Caco-2 (cell line): ENCODE data around the gene TMEM150C. TPM values are rescaled to one million over a fixed set of nuclear protein-coding genes. Genes with fewer than 3 reads are reported as not detected.
A peak's percentile ranks its signal among the peaks of the same experiment; 100 is the strongest.
"Not testable (repeated sequence)": the region's sequence is repeated elsewhere in the genome, so short reads cannot be mapped to it uniquely, and the experiment has no call there.

Experiments
- BruUV-seq: library from RNA; stranded (reverse); fragments of 400-500 nt; replicated peaks from 2 replicates; lab custom pipeline; 2021; lab: Mats Ljungman, UMichigan
- CTCF ChIA-PET: fragments of 300-600 bp; sonication (Branson Sonifier 250); formaldehyde crosslinking; loops from one replicate; lab custom pipeline; 2022; ENCODE audit warnings: antibody characterized with exemption; lab: Charles Lee
- POLR2A ChIA-PET: fragments of 300-600 bp; sonication (Branson Sonifier 250); formaldehyde crosslinking; loops from one replicate; lab custom pipeline; 2022; ENCODE audit warnings: antibody characterized with exemption; lab: Charles Lee
- DNase-seq, 2 experiments: peaks; one replicate each; pipeline versions ENCODE4 v3.0.0 to v3.0.0-alpha.2; 2020 to 2022
- H3K27me3 ChIP-seq: replicated peaks from 2 replicates; pipeline ENCODE4 v1.6.0; 2011; ENCODE audit warnings: low read length; ENCODE audit not compliant: control insufficient read depth, insufficient read depth
- H3K36me3 ChIP-seq: 2 replicates; pipeline ENCODE4 v1.5.1; 2011; ENCODE audit warnings: low read length; ENCODE audit not compliant: control insufficient read depth, insufficient read depth
- H3K4me1 ChIP-seq: fragments of 250-450 bp; sonication (Bioruptor Pico); 2 replicates; pipeline ENCODE4 v1.5.1; 2020; ENCODE audit warnings: mild to moderate bottlenecking
- H3K4me3 ChIP-seq: 2 replicates; pipeline ENCODE4 v1.5.1; 2011; ENCODE audit warnings: low read depth, mild to moderate bottlenecking, control low read depth, low read length
- H3K9me3 ChIP-seq: fragments of 250-450 bp; sonication (Bioruptor Pico); 2 replicates; pipeline ENCODE4 v1.5.1; 2020; ENCODE audit warnings: mild to moderate bottlenecking, moderate library complexity
- H3K27ac Mint-ChIP-seq: one replicate; pipeline ENCODE4 v1.8.0; 2022; ENCODE audit warnings: mixed read lengths; ENCODE audit not compliant: unreplicated experiment
- H3K27me3 Mint-ChIP-seq: one replicate; pipeline ENCODE4 v1.8.0; 2022; ENCODE audit warnings: mixed read lengths; ENCODE audit not compliant: insufficient read depth, unreplicated experiment
- H3K36me3 Mint-ChIP-seq: one replicate; pipeline ENCODE4 v1.8.0; 2022; ENCODE audit warnings: mild to moderate bottlenecking, mixed read lengths; ENCODE audit not compliant: insufficient read depth, unreplicated experiment
- H3K4me1 Mint-ChIP-seq: one replicate; pipeline ENCODE4 v1.8.0; 2022; ENCODE audit warnings: low read depth, mixed read lengths; ENCODE audit not compliant: unreplicated experiment
- H3K4me3 Mint-ChIP-seq: one replicate; pipeline ENCODE4 v1.8.0; 2022; ENCODE audit warnings: mild to moderate bottlenecking, moderate library complexity, mixed read lengths; ENCODE audit not compliant: unreplicated experiment
- H3K9me3 Mint-ChIP-seq: one replicate; pipeline ENCODE4 v1.8.0; 2022; ENCODE audit warnings: mixed read lengths; ENCODE audit not compliant: unreplicated experiment
- CTCF ChIP-seq, 2 experiments: fragments of 200-600 bp in 1 of 2; IDR thresholded peaks; 1 replicate in 1 of 2; 2 replicates in 1 of 2; pipeline versions ENCODE4 v1.5.1 to v1.8.0; 2011 to 2022; ENCODE audit warnings: antibody characterized with exemption in 1 of 2, control low read depth in 1 of 2, inconsistent platforms in 1 of 2, low read depth in 1 of 2, low read length in 1 of 2, mild to moderate bottlenecking in 1 of 2, moderate library complexity in 1 of 2; ENCODE audit not compliant: insufficient read depth in 1 of 2, severe bottlenecking in 1 of 2, unreplicated experiment in 1 of 2
- intact Hi-C: fragments of 100-400 bp; cut with micrococcal nuclease; formaldehyde crosslinking; loops from one replicate; pipeline ENCODE4 v1.10.0; 2022; ENCODE audit not compliant: unreplicated experiment
- total RNA-seq: library from RNA; stranded (reverse); gene quantifications from 2 replicates; pipeline ENCODE4 v1.2.3, GENCODE V29; 2022

TMEM150C gene
- total RNA-seq, 1 experiment from 2014 or later, result 5.7 TPM

GRCh38 chr4:82560853-82561785, 669 bp downstream of the TMEM150C start:
- Mint-ChIP-seq H3K27ac (peak overlapping the region; percentile 48), H3K4me1 (peaks cover 12% of the 10 kb centered on the region), H3K9me3 (no peaks in the 10 kb centered on the region), H3K4me3 (peak overlapping the region; percentile 81), H3K36me3 (peaks cover 12% of the 10 kb centered on the region), H3K27me3 (no peaks in the 10 kb centered on the region)
- intact Hi-C loops, result loop anchor here (5.0 kb wide), 1 partner anchor 34 kb away; no protein-coding TSS in a partner anchor
- POLR2A ChIA-PET, result no interaction called here
- CTCF ChIA-PET, result no interaction called here
- Histone ChIP-seq H3K4me1 (no peaks in the 10 kb centered on the region), H3K36me3 (no peaks in the 10 kb centered on the region), H3K27me3 (no peaks in the 10 kb centered on the region), H3K9me3 (no peaks in the 10 kb centered on the region), H3K4me3 (peak overlapping the region; percentile 56)
- DNase-seq, result peak in 1 of 2 experiments; percentile 24
- TF ChIP-seq CTCF (IDR thresholded peaks at IDR 0.05; ENCODE audit: insufficient read depth in 1 of 2, low read depth in 1 of 2, low read length in 1 of 2, severe bottlenecking in 1 of 2, unreplicated experiment in 1 of 2), result no peak
- BruUV-seq, result TSS peak; percentile 58

DNA sequence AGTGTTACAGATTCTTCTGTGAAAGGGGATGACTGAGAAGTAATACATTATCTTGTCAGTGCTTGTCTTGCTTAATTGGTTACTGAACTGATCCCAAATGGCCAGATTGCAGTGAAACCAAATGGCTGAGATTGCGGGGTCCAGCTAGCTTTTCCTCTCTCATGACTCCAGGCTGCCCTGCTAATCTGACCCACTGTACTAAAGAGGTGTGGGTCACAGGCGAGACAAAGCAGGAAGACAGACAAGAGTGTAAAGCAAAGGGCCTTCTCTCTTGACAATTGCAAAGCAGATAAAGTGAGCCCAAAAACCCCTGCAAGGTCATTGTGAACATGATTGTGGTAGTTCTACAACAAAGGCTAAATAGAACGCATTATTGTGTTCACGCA, 2.1 kb downstream of the TMEM150C start:
- Mint-ChIP-seq H3K27ac (no peak overlapping the region), H3K4me3 (no peak overlapping the region), H3K4me1 (peaks cover 12% of the 10 kb centered on the region), H3K27me3 (no peaks in the 10 kb centered on the region), H3K36me3 (peaks cover 12% of the 10 kb centered on the region), H3K9me3 (no peaks in the 10 kb centered on the region)
- intact Hi-C loops, result loop anchor here (5.0 kb wide), 1 partner anchor 32 kb away; no protein-coding TSS in a partner anchor
- TF ChIP-seq CTCF (IDR thresholded peaks at IDR 0.05; ENCODE audit: insufficient read depth in 1 of 2, low read depth in 1 of 2, low read length in 1 of 2, severe bottlenecking in 1 of 2, unreplicated experiment in 1 of 2), result no peak
- no peaks in the 10 kb centered on the region for H3K27me3 ChIP-seq
- no peak overlapping the region for H3K4me3 ChIP-seq
- H3K9me3 ChIP-seq, result no peaks in the 10 kb centered on the region
- no peaks in the 10 kb centered on the region for H3K4me1 ChIP-seq
- ChIA-PET CTCF (no interaction called here), POLR2A (no interaction called here)
- BruUV-seq, result no TSS peak
- no peaks in the 10 kb centered on the region for H3K36me3 ChIP-seq
- DNase-seq, result no peak

DNA sequence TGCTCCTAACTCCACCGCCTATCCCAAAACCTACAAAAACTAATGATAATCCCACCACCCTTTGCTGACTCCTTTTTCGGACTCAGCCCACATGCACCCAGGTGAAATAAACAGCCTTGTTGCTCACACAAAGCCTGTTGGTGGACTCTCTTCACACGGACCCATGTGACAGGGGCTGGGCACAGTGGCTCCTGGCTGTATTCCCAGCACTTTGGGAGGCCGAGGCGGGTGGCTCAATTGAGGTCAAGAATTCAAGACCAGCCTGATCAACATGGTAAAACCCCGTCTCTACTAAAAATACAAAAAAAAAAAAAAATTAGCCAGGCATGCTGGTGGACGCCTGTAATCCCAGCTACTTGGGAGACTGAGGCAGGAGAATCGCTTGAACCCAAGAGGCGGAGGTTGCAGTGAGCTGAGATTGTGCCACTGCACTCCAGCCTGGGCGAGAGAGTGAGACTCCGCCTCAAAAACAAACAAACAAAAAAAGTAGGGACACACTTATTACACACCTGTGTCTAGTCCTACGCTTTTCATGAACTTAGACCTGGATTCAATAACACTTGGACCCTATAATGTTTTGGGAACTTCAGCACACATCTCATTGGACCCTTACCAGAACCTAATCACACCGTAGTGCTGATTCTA, 2.6 kb downstream of the TMEM150C start:
- intact Hi-C loops, H3K4me1 ChIP-seq, DNase-seq, H3K4me3 ChIP-seq, H3K4me3 Mint-ChIP-seq, H3K27ac Mint-ChIP-seq, CTCF ChIA-PET, H3K27me3 Mint-ChIP-seq, H3K9me3 Mint-ChIP-seq, POLR2A ChIA-PET, H3K36me3 ChIP-seq, BruUV-seq, H3K9me3 ChIP-seq, H3K27me3 ChIP-seq: not testable (repeated sequence)
- H3K4me1 Mint-ChIP-seq, result peaks cover 12% of the 10 kb centered on the region
- H3K36me3 Mint-ChIP-seq, result peaks cover 12% of the 10 kb centered on the region
